Stimulated activated CD8-positive, alpha-beta memory T cell treated with anti-CD3 and anti-CD28 coated beads, Interleukin-12 subunit alpha, Interleukin-12 subunit beta, amount 100 ng/mL, for 1 hour (primary cell): ENCODE data around the gene C1QTNF9.
"Not testable (repeated sequence)": the region's sequence is repeated elsewhere in the genome, so short reads cannot be mapped to it uniquely, and the experiment has no call there.

Experiments
- DNase-seq: peaks from one replicate; pipeline ENCODE4 v3.0.0-alpha.2; 2020; ENCODE audit warnings: low read depth

C1QTNF9 gene, protein sequence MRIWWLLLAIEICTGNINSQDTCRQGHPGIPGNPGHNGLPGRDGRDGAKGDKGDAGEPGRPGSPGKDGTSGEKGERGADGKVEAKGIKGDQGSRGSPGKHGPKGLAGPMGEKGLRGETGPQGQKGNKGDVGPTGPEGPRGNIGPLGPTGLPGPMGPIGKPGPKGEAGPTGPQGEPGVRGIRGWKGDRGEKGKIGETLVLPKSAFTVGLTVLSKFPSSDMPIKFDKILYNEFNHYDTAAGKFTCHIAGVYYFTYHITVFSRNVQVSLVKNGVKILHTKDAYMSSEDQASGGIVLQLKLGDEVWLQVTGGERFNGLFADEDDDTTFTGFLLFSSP

DNA sequence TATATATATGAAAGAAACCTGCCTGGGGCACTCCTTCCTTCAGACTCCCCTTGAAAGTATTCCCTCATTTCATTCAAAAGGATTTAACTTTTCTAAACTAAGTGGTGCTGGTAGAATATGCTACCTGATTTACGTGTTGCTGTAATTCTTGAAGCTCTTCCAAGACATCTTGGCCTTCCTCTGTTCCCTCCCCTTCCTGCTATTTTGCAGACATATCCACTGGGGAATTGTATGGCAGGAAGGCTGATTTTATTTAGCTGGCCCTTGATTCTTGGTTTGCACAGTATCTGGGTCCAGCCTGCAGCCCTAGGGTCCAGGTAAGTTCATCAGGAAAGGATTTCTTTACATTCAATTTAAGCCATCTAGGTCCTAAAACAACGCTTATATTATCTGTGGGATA lies at the start of gene C1QTNF9:
Gene C1QTNF9, plus strand, starts transcription at position 281 of the 400 bp plus-strand sequence. CDS start 6,424 bp downstream, outside the sequence.
- not testable (repeated sequence) for DNase-seq

DNA sequence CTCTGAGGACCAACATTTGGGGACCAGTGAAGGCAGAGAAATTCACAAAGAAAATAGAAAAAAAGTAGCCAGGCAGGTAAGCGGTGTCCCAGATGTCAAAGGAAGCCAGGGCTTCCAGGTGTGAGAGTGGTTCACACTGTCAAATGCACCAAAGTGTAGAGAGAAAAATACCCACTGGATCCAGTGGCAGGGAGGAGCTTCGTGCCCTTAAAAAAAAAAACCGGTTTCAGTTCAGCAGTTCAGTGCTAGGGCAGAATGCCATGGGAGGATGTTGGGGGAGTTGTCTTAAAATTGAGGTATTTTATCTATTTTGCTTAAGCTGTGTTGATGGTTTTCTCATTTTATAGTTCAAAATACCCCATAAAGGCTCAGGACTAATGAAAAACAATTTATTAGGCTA lies 47.8 kb upstream of the C1QTNF9 start:
- DNase-seq = no peak

DNA sequence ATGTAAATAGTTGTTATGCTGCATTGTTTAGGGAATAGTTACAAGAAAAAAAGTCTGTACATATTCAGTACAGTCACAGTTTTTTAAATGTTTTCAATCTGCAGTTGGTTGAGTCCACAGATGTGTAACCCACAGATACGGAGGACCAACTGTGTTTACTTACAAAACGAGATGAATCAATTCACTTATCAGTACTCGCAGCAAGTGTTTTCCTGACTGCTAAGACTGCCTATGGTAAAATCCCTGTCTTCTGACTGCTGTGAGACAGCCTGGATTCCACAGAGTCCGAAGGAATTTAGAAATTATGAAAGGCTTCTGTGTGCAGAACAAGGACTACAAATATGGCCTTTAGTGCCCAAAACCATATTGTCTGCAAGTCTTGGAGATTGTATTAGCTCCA lies 45.7 kb upstream of the C1QTNF9 start:
- DNase-seq = no peak

DNA sequence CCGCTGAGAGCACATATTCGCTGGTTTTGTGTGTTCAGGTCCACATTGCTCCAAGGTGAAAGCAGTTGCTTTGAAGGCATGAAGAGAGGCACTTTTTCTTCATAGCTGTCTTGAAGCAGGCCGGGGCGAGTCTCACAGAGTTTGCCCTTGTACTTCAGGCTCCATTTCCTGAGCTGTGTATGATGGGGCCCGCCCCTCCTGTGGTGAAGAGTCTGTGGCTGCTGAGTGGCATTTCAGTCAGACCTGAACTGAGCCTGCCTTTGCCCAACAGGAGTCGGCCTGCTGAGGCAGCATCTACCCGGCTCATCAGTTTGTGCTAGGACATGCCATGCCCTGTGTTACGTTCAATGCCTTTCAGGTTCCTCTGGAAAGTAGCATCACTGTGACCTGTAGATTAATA lies 44.4 kb upstream of the C1QTNF9 start:
- DNase-seq = peak; percentile 71

DNA sequence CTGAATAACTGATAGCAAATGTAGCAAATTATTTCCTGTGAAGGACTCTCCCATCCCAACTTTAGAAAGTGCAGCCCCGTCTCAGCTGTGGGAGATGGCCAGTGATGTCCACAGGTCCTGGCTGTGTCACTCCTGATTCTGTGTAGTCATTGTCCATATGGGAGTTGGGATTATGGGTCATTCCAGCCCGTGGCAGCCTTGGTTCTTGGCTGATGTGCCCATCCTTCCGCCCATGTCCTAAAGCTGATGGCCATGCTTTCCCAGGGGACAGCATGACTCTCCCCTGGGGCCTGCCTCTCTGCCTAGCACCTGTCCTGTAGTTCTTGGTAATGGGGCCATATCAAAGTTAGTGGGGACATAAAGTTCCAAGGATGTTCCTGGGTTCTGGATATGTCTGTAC lies 43.9 kb upstream of the C1QTNF9 start:
- DNase-seq = no peak

DNA sequence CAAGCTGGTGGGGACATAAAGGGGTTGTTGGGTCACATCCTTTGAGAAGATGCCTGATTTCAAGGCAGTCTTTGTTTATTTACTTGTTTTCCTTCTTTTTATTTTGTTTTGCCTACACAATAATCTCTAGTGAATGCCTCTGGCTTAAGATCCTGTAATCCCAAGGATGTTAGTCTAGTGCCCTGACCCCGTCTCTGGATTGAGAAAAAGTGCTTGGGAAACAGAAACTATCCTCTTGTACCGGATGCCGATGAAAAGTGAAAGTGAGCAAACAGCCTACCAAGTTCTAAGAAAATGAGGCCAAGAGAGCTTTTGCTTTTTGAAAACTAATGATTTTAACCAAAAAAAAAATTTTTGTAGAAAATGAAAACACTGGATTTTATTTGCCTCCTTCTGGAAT lies 42.1 kb upstream of the C1QTNF9 start:
- no peak for DNase-seq

DNA sequence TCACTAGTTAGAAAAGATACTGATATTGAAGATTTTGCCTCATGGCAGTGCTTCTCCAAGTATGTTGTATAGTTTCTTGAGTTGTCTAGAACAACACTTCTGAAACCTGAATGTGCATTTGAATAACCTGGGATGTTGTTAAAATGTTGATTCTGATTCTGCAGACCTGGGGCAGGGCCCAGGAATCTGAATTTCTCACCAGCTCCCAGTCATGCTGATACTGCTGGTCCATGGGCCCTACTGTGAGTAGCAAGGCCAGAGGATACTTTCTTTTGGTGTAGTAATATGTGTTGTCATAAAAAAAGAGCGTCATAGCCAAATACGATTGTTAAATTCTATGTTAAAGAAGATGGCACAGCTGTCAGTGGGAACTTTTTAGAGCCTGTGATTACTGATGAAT lies 41.6 kb upstream of the C1QTNF9 start:
- no peak for DNase-seq

DNA sequence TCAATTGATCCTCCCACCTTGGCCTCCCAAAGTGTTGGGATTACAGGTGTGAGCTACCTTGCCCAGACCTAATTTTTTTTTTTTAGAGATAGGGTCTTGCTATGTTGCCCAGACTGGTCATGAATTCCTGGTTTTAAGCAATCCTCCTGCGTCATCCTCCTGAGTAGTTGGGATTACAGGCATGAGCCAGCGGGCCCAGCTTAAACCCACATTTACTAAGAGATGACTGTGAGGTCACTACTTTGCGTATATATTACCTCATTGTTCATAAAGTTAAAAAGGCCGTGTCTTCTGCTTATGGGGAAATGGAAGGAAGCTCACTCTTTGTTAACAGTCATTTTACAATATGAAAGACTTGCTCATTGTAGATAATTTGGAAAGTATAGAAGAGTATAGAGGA lies 39.6 kb upstream of the C1QTNF9 start:
- no peak for DNase-seq

DNA sequence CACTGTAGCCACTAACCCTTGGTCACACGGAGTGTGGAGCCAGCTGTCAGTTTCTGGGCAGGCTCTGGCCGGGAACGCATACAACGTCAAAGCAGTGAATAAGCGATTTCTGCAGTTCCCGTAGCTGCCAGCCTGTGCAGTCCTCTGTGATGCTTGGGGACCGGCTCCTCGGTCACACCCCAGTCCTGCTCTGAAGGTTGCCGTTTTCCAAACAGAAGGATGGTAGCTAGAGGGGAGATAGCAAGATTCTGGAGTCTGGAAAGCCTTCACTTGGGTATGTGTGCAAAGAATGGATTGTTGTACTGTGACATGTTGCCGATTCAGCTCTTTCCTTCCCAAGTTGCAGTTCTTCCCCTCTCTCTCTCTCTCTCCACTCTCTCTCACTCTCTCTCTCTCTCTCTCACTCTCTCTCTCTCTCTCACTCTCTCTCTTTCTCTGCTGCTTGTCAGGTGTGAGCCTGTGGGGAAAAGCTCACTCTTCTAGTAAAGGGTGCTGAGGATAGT lies 38.7 kb upstream of the C1QTNF9 start:
- DNase-seq = no peak

DNA sequence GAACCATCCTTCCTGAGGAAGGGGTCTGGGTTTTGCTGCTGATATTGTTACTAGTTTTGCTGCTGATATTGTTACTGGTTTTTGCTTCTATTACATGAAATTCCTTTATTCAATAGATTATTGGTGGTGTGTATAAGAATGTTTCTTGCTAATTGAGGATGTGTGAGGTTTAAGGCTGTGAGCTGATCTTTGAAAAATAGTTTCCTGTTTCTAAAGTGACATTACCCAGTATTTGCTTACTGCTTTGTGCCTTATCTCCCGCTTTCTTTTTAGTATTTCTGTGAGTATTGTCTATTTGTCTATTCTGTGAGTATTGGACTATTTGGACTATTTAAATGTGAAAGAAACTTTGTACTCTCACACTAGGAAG lies 38.2 kb upstream of the C1QTNF9 start:
- no peak for DNase-seq

DNA sequence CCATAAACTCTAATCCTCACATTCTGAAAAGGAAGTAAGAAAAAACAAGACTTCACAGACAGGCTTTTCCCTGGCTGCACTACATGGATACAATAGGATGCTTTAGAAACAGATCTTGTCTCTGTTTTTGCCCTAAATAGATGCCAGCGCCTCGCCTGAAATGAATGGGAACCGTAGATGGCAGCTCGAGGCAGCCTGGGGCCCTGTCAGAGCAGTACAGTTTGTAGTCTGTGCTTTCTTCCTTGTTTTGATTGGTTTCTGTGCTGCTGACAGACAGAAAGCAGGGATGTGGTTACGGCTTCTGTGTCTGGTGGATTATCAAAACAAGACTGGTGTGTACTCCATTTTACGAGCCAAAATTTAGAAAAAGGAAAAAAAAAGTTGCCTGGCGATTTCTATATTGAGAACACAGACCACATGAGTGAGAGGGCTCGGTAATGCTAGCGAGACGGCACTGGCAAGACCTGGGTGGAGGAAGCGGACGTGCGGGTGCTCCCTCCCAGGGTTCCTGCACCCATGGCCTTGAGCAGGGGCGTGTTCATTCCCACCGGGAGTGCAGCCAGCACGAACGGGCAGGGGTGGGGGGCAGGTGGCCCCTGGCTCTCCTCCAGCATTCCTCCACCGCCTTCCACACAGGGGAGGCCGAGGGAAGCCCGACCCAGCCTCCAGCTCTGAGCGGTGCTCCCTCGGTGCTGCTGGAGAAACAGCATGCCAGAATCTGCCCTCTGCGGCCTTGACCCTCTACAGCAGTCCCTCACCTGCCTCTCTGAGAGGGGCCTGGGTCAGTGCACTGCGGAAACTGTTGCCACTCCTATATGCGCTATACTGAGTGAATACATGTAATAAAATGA lies 37.6 kb upstream of the C1QTNF9 start:
- DNase-seq = no peak

DNA sequence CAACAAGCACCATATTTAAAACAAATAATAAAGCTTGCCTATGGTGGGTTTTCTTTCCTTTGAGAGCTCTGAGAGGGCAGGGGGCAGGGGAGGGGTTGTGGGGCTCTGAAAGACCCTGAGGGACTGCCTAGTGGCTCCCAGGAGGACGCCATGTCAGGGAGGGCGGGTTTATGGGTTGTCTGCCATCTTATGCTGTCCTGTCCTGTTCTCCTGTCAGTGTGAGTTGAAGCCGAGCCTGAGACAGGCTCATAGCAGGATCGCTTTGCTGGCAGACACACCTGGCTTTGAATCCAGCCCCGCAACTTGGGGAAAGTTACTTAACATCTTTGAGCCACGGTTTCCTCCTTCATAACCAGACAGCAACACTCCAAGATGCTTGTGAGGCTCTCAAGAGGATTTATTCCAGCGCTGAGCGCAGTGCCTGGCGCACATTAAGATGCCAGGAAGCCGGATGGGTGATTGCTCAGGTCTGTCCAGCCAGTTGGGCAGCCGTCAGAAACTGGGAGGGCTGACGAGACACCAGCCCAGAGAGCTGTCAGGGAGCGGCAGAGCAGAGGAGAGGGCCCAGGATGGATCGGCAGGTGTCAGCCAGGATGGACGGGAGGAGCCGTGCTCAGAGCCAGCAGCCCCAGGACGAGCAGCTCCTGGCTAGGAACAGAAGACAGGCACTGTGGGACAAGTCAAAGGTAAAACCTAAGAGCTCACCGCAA lies 36.8 kb upstream of the C1QTNF9 start:
- no peak for DNase-seq

DNA sequence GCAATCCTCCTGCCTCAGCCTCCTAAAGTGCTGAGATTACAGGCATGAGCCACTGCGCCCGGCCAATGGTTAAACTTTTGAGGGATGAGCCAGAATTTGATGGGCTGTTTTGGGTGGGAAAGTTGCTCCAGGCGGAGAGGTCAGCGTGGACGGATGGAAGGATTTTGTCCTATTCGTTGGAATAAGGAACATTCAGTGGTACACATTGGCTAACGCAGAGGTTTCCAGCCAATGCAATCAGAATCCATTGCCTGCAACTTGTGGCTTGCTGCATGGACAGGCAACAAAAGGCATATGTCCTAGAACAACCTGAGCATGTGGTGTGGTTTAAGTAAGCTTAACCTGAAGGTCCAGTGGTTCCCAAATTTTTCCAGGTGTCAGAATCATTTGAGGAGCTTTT lies 35.5 kb upstream of the C1QTNF9 start:
- no peak for DNase-seq

DNA sequence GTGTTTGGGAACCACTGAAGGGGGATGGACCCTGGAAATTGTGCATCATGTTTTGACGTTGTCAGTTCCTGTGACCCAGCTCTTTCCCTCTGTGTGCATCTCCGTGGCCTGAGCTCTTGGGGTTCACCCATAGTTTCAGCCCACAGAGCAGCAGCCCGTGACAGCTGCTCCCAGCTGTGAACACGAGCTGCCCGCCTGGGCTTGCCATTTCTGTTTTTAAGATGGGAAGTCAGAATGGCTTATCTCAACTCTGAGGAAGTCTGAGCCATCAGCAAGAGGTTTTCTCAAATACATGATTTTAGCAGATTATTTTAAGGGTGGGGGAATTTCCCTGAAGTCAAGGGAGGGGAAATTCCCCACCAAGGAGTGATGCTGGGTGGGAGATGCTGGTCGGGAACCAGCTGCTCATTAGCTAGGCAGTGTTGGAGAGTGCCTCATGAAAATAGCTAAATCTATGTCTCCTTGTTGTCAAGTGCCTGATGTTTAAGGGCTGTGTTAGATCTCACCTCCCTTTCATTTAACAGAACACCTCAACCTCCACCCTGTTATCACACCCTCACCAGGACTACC lies 34.8 kb upstream of the C1QTNF9 start:
- no peak for DNase-seq

DNA sequence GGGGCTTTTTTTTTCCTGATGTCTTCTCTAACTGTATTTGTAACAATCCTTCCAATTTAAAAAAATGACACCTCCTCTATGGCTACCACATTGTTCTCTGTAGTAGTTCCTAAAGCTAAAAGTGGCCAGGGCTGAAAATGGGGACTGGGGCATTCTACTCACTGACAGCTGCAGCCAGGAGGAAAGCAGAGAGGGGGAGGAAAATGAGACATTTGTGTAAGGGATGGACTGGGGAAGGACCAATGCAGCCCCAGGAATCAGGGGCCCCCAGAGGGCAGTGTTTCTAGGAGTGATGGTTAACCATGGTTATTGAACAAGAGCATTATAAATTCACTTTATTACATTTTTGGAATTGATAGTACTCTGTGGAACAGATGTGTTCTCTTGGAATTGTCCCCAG lies 34.3 kb upstream of the C1QTNF9 start:
- DNase-seq = no peak

DNA sequence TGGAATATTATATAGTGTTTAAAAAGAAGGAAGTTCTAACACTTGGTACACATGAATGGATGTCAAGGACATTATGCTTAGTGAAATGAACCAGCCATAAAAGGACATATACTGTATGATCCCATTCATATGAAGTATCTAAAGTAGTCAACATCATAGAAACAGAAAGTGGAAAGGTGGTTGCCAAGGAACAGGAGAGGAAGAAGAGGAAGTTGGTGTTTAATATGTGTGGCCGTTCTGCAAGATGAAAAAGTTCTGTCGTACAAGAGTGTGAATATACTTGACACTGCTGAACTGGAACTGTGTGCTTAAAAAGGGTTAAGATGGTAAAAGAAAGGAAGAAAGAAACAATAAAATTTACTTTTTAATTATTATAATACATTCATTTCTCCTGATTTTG lies 33.1 kb upstream of the C1QTNF9 start:
- DNase-seq = no peak

DNA sequence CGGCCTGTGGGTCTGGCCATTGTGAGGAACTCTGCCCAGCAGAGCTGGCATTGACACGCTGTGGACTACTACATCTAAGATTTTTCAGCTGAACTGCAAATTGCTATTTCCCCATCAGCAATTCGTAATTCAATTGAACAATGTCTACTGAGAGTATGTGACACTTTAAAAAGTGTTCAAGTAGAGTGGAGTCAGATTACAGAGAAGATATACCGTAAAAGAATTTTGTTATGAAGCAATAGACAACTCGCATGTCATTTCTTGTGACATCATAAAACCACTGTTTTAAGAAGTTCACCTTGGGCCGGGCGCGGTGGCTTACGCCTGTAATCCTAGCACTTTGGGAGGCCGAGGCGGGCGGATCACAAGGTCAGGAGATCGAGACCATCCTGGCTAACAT lies 32.5 kb upstream of the C1QTNF9 start:
- no peak for DNase-seq

DNA sequence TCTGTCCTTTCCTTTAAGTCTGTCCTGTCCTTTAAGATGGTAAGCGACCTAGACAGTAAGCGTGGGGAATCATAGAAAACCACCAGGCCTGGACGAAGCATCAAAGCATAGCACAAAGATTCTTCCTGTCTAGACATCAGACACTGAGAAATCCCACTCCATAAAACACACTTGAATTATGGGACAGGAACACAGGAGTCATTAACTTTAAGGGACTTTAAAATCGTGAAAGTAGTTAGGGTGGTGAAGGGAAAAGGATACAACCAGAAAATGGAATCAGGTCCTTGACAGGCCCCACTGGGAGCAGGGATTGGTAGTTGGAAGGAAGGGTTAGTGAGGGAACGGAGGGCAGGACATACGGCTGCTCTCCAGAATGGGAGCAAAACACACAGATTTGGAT lies 31.6 kb upstream of the C1QTNF9 start:
- no peak for DNase-seq

DNA sequence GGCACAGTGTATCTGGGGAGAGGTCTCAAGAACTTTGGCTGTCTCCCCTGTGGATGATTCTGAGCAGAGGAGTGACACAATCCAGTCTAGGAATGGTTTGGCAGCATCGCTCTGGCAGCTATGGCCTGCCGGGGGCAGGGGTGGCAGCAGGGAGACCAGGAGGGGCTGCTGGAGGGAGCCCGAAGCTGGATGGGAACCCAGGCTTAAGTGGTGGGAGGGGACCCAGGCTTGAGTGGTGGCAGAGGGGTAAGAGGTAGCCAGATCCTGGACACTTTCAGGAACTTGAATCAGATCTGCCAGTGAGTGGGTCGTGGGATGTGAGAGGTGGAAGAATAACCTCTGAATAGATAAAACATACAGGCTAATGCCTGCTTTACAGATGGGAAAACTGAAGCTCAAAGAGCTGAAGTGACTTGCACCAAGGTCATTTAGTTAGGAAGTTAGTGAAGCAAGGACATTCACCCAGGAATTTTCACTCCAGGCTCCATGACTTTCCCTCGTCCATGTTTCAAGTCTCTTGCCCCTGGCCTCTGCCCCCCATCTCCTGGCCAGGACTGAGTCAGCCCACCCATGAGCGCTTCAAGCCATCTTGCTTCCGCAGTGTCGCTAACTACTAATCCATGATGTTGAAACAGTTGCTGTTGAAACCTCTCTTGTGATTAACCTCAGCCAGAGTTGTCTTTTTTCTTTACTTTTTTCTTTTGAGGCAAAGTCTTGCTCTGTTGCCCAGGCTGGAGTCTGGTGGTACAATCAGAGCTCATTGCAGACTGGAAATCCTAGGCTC lies 29.9 kb upstream of the C1QTNF9 start:
- no peak for DNase-seq

DNA sequence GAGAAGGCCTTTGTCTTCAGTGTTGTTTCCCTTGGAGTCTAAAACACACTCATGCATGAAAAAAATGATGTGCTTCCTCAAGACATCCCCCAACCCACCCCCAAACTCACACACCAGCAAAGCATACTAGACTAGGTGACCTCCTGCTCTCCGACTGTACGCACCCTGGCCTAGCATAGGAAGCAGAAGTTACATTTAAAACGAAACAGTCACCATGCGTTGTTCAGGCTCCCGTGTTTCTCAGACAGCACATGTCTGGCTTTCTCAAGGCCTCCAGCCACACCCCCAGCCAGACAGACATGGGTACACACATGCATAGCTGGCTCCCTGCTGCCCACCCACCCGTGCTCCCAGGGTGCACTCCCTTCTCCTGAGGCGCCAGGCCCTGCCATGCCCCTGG lies 28.7 kb upstream of the C1QTNF9 start:
- no peak for DNase-seq

DNA sequence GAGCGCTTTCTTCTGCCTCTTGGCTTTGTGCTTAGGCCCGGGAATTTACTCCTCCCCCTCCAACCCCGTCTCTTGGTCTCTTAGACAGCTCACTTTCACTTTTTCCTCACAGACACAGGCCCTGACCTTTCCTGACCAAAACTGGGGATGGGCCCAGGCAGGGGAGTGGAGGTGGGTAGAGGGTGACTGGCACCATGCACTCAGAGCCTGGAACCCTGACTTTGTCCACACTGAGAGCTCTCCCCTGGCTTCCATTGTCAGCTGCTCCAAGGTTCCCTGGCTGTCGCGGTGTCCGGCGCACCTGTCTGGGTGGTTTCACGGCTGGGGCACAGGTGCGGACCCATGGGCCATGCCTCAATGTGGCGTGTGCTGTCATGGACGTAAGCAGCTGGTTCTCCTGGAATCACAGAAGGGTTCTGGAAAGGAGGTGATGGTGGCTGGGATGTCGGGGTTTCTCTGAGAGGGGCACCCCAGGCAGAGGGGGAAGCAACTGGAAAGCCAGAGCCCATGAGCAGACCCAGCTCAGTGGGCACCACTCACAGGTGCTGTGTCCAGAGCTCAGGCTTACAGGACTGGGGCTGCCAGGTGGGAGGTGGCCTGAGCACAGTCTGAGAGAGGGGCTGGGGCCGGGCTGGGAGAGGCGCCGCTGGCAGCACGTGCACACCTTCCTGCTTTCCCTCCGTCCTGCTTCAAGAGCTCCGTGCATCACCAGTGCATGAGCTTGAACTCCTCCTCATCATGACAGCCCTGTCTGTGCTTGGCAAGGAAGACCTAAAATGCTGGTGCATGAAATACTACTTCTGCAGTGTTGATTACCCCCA lies 28.0 kb upstream of the C1QTNF9 start:
- no peak for DNase-seq
